A673 (cell line): ENCODE measurements around the gene ALDH7A1.

Source experiments
- EZH2 ChIP-seq: fragments of 200-600 bp; sonication (generic); IDR thresholded peaks from 2 replicates; pipeline ENCODE4 v1.6.1; 2017; ENCODE audit warnings: borderline replicate concordance, low read depth, mild to moderate bottlenecking, mixed read lengths, antibody characterized with exemption, low read length; ENCODE audit not compliant: poor library complexity, severe bottlenecking
- TF ChIP-seq, protein P1 (sequence below): fragments of 300-800, 200-600 bp; sonication (generic); conservative IDR thresholded peaks from 2 replicates; pipeline ENCODE4 v1.5.1; 2017; ENCODE audit warnings: low read depth, mild to moderate bottlenecking, antibody characterized with exemption, low read length, moderate library complexity, mixed read lengths

- TF ChIP-seq, protein P1, sequence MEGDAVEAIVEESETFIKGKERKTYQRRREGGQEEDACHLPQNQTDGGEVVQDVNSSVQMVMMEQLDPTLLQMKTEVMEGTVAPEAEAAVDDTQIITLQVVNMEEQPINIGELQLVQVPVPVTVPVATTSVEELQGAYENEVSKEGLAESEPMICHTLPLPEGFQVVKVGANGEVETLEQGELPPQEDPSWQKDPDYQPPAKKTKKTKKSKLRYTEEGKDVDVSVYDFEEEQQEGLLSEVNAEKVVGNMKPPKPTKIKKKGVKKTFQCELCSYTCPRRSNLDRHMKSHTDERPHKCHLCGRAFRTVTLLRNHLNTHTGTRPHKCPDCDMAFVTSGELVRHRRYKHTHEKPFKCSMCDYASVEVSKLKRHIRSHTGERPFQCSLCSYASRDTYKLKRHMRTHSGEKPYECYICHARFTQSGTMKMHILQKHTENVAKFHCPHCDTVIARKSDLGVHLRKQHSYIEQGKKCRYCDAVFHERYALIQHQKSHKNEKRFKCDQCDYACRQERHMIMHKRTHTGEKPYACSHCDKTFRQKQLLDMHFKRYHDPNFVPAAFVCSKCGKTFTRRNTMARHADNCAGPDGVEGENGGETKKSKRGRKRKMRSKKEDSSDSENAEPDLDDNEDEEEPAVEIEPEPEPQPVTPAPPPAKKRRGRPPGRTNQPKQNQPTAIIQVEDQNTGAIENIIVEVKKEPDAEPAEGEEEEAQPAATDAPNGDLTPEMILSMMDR, result no peak
- no peak for TF ChIP-seq EZH2
These were observed 86.6 kb downstream of the ALDH7A1 start for GRCh38 chr5:126508251-126508961.
